Lower leg skin (tissue), 3 donors: ENCODE results near the gene MMADHC.

Experiments used
- CTCF ChIP-seq, 3 donors: fragments of 450-650 bp; IDR thresholded peaks; one replicate each; pipeline ENCODE4 v1.5.1; 2016; ENCODE audit warnings: antibody characterized with exemption in 3 of 3, mild to moderate bottlenecking in 3 of 3, moderate library complexity in 2 of 3
- POLR2A ChIP-seq, 2 donors: fragments of 450-650 bp; IDR thresholded peaks; one replicate each; pipeline ENCODE4 v1.6.1; 2016 to 2017; ENCODE audit warnings: antibody characterized with exemption in 2 of 2, mild to moderate bottlenecking in 1 of 2, moderate library complexity in 1 of 2

- TF ChIP-seq CTCF (IDR thresholded peaks at IDR 0.05) = no peak
- TF ChIP-seq POLR2A (IDR thresholded peaks at IDR 0.05) = no peak
Observed at GRCh38 chr2:149625271-149625670, 37.7 kb upstream of the MMADHC start.
